Erythroblast (primary cell): ENCODE results near the gene RPS19.

Experiments used
- GATA1 ChIP-seq: IDR thresholded peaks from 2 replicates; pipeline ENCODE4 v1.6.1; 2011; ENCODE audit warnings: low read depth, mild to moderate bottlenecking, control low read depth, low read length, moderate library complexity
- POLR2A ChIP-seq: IDR thresholded peaks from 2 replicates; pipeline ENCODE4 v1.6.1; 2011; ENCODE audit warnings: mild to moderate bottlenecking, low read length

DNA sequence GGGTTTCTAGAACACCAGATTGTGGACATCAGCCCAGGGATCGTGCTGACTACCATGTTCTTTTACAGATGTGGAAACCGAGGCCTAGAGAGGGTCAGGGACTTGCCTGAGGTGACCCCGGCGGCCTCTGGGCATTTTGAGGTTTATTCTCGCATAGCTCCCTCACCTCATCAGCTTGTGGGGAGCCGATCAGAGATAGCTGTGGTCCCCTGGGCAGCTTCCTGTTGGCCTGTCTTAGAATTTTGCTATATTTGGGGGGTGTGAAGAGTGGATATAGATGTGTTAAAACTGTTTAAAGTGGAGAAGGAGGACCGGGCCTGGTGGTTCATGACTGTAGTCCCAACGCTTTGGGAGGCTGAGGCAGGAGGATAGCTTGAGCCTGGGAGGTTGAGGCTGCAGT is 29.8 kb downstream of the RPS19 start:
- TF ChIP-seq POLR2A: no peak
- TF ChIP-seq GATA1: no peak
